Fibroblast of lung (primary cell): ENCODE data around the gene SPACA1.

Experiments
- CTCF ChIP-seq, 2 donors: IDR thresholded peaks in 1 of 2; conservative IDR thresholded peaks in 1 of 2; 1 replicate in 1 of 2; 2 replicates in 1 of 2; pipeline ENCODE4 v1.5.1; 2011 to 2012; ENCODE audit warnings: low read length in 2 of 2, control low read depth in 1 of 2, inconsistent platforms in 1 of 2, low read depth in 1 of 2, mild to moderate bottlenecking in 1 of 2
- EZH2 ChIP-seq: IDR thresholded peaks from 2 replicates; pipeline ENCODE4 v1.5.1; 2012; ENCODE audit warnings: low read length, control low read depth, mild to moderate bottlenecking; ENCODE audit errors: missing control alignments

GRCh38 chr6:88008411-88008810 is 39.2 kb upstream of the SPACA1 start:
- TF ChIP-seq CTCF (conservative IDR thresholded peaks at IDR 0.05 in 1 of 2, IDR thresholded peaks at IDR 0.05 in 1 of 2; ENCODE audit: low read depth in 1 of 2, low read length in 2 of 2) (no peak), EZH2 (no peak)
